Hematopoietic multipotent progenitor cell treated with erythropoietin and hydrocortisone succinate and interleukin-3 and kit ligand, for 15 days (in vitro differentiated cells): ENCODE results near the gene STK35.

ENCODE experiments used
- DNase-seq: peaks from one replicate; pipeline ENCODE4 v3.0.0-alpha.2; 2015; ENCODE audit warnings: low spot score

Gene STK35

DNA sequence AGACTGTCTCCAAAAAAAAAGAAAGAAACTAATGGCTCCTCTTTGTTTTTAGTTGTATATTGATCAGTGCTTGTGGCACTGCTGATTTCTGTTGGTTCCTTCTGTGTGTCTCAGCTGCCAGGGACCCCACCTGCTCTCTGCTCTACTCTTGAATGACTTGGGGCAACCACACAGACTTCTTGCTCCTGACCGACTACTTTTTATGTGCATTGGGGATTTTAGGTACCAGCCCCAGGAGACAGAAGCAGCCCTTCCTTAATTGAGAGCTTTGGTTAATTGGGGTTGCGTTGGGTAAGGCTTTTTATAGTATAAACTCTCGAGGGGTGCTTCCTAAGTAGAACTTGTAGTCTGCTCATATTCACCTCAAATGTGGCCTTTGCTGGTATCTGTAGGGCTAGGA, 6.9 kb downstream of the STK35 start:
- DNase-seq, result no peak

DNA sequence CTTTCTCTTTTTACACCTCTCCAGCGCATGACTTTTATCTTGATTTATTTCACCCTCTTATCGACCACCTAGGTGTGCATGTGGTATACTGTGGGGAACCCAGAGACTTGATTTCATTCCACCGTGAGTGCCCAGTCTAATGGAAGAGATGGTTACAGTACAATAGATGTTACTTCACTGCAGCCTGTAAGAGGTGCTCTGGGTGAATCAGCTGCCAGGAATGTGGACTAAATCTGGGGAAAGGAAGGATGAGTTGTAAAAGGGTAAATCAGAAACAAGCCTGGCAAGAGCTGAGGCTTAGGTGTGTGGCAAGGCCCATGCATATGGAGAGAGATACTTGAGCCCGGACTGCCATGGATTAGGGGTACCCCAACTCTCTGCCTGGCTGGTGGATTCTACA, 7.4 kb downstream of the STK35 start:
- DNase-seq, result no peak

DNA sequence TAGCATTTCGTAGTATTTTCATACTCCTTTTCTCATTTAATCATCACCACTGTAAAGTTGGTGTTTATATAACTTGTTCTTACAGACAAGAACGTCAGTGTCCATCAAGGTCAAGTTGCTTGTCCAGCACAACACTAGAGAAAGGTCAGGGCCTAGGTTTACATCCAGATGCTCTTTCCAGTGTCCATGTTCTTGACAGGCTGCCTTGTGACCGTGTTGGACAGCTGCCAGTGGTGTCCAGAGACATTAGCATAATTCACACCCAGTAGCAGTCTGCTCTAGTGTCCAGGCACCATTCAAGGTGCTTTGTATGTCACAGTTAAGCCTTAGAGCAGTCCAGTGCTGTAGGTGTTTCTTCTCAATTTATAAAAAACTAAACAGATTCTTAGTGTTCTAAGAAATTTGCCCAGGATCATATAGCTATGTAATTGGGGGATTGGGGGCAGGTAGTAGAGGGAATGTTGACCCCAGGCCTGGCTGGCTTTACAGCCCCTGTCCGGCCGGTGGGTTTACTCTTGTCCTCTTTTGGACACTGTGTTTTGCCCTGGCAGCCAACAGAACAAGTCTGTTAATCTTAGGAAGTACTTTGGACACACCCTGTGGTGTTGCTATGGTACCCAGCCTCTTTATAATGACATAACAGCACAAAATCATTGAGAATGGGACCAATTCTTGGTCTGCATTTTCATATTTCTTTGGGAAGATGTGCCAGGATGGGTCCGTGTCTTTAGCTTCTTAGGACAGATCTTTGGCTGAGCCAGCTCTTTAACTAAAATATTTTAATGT, 8.0 kb downstream of the STK35 start:
- DNase-seq, result peak; percentile 54

DNA sequence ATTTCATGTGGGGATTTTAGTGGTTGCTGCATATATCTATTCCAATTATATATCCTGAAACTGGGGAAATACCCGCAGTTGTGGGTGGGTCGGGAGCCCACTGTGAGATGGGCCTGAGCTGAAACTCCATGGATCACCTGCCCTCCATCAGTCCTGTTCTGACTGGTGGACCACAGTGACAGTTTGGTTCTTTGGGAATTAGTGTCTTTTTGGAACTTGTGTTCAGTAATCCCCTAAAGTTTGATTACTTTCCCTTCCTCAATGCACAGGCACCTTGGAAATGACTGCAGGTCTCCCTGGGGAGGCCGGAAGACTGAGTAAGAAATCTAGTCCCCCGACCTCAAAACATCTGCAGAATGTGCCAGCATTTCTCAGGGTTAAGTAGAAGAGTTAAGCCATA, 11.3 kb downstream of the STK35 start:
- no peak for DNase-seq

DNA sequence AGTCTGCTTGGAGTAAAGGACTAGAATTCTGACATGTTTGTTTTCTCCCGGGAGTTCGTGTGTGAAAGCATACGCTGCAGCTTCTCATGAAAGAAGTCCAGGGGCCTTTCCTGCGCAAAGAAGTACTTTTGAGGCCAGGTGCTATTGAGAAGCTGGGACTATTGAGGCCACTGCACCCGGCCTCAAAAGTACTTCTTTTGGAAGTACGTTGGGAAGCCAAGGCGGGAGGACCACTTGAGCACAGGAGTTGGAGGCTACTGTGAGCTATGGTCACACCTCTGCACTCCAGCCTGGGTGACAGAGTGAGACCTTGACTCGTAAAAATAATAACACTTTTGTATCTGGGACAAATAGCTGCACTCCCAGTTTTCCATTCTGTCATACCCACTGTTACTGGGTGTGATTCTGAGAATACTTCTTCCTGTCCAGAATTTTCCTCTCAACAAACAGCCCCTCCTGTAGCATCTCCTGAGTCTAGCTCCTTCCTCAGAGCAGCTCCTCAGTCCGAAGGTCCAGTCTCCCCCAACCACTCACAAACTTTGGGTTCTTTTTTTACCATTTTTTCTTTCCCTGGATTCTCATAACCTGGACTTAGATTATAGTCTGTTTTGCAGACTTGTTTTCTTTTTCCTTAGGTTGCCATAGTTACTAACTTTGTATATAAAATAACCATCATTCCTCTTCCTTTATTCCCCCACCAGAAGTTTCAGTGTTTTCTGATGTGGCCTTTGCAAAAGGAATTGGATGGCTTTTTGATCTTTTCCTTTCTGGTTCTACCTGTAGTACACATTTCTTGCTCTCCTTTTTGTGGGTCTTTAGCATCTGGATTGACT, 12.7 kb downstream of the STK35 start:
- no peak for DNase-seq

DNA sequence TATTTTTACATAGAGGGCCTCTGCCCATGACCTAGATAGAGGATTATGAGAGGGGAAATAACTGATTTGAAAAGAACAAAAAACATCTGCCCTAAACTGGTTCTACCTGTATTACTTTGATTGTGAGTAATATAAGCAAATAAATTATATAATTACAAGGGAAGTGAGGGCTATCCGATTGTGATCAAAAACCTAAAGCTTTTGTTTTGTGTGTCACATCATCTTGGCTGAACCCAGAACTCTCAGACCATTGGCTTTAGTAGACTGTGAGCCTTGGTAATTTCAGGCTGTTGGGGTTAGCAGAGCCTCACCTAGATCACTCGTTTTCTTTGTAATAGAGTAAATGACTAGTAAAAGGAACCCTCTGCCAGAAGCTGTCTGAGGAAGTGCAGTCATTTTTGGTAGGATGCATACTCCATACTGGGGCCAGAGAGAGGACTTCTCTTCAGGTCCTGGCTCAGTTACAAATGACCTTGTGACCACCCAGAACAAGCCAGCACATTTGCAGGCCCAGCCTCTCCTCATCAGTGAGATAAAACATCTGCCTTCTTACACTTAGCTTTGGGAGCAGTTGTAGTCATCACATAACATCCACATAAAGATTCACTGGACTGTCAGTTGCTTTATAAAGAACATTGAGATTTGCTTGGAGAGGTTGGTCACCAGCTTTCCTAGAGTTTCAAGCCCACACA, 13.5 kb downstream of the STK35 start:
- DNase-seq, result no peak

DNA sequence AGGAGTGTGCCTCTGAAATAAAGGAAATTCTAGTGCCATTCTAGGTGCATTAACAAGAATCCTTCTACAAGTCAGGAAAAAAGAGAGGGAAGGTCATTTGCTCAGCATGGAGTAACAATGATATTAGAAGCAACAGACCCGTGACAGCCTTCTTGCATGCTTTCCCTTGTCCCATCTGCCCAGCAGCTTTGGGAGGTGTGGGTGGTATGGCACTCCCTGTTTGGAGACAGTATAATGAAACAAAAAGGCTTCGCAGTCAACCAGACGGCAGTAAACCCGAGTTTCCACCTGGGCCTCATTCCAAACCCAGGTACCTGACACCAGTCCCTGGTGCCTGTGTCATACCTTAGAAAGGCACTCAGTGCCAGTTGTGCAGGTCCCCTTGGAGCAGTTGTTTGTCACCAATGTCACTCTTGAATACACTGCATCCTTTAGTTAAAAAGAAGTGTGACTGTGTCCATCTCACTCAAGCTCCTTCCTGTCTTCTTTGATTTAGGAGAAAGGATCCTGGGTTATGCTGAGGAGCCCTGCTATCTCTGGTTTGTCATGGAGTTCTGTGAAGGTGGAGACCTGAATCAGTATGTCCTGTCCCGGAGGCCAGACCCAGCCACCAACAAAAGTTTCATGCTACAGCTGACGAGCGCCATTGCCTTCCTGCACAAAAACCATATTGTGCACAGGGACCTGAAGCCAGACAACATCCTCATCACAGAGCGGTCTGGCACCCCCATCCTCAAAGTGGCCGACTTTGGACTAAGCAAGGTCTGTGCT, 14.7 kb downstream of the STK35 start:
- no peak for DNase-seq

DNA sequence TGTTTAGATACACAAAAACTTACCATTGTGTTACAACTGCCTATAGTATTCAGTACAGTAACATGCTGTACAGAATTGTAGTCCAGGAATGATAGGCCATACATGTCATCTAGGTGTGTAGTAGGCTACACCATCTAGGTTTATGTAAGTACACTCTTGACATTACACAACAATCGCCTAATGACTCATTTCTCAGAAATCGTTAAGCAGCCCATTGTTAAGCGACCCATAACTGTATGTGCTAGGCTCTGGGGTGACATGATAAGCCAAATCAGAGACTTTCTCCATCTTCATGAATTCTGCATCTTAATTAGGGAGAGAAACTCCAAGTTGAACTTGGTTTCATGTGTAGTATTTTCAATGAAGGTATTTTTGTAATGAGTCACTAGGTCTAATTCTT, 17.2 kb downstream of the STK35 start:
- DNase-seq, result no peak

DNA sequence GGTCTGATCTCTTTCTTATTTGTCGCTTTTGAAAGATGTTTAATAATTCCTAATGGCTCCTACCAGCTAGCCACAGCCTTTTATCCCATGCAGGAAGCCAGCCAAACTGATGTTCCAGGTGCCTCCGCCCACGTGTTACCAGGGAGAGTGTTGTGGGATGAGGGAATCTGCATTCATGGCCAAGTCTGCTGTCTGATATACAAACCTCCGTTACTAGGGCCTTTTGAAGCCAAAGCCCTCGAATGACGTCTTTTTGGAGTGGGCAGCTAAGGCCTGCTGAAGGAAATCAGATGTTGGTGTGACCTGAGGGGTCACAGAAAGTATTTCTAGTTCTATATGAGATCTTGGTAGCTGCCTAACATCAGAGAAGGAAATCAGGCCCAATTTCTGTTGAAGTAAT, 21.3 kb downstream of the STK35 start:
- no peak for DNase-seq

DNA sequence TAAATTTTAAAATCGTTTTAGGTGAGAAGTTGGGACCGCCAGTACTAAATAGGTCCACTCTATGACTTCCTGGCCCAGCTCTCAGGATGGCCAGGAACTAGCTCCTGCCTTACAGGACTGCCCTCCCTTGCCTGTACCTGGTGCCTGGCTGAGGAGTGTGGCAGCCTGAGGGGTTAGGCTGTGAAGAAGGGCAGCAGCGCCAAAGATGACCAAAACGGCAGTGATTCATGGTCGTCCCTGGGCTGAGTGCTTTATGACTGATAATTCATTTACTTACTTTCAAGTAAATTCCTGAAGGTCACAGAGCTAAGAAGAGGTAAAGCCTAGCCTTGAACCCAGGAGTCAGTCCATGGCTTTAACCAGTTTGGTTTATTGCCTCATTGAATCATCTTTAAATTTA, 22.1 kb downstream of the STK35 start:
- no peak for DNase-seq

DNA sequence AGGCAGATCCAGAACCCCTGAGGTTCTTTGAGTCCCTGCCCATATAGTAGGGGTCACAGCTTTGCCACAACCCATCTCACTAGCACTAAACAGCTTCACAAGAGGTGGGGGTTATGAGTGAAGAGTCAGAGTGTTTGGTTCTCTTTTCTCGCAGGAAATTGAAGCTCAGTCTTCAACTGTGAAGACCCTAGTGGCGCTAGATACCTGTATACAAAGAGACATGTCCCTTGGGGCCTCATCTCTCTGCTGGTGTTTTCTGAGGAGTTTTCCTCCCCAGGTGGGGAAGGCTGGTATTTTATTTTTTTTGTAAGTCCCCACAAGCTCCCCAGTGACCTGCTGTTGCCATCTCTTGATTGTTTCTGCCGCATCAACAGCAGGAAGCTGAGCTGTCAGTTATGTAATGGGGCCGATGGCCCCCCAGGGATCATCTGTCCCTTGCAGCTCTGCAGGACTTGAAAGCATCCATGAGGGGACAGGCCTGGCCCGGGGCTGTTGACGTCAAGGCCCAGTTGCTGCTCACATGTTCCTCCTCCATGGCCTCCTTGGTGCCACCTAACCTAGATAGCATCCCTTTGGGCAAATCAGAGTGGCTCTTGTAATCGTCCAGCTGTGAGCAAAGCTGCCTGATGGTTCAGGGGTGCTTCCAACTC, 23.1 kb downstream of the STK35 start:
- no peak for DNase-seq

DNA sequence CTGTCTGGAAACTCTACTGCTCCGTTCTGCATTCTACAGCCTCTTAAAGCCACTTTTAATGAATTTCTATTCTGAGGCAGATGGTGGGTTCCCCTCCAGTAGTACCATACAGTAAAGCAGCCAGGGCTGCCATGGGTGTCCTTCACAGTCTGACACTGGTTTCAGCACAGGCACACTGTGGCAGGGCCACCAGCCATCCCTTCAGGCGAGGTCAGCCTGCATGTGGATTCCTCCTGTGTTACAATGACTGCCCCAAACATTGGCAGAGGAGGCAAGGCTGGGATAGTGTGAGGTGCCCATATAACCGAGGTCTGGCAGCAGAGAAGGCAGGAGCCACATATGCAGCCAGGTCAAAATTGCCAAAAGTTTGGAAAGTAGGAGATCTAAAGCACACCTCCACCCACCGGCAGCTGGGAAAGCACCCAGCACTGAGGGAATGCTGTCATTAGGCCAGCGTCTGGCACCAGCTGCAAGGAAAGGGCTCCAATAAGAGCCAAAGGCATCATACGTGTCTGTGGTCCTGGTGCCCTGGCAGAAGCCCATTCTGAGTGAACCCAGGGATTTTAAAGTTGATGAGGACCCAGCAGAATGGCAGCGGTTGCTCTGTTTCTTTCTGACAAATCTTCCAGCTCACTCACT, 24.0 kb downstream of the STK35 start:
- DNase-seq, result no peak

DNA sequence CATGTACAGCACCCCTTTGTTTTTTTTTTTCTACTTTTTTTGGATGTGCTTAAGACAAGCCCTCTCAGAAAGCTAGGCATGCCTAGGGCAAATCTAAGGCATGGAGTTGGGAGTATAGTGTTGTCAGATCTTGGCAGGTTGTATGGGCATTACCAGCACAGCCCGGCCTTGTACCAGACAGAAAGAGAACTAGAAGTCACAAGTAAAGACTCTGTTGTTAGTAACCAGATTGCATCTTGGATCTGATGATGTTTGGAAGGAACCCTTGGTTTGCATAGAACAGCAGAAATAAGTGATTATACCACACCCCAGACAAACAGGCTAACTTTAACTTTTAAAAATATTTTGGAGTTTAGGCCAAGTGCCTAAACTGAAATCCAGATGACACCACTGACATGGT, 25.6 kb downstream of the STK35 start:
- DNase-seq, result no peak

DNA sequence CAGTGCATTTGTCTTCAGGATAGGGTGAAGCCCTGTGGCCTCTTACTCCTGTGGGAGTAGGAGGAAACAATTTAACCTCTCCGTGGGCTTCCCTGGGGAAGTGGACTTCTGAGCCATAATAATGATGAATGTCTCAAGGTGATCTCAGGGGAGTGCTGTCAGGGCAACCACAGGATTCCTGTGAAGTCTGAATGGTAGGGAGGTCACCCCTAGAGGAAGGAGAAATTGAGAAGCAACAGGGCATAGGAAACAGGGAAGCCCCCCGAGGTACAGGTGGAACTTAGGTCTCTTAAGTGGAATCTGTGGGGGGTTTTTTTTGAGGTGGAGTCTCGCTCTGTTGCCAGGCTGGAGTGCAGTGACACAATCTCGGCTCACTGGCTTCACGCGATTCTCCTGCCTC, 26.9 kb downstream of the STK35 start:
- DNase-seq, result no peak

DNA sequence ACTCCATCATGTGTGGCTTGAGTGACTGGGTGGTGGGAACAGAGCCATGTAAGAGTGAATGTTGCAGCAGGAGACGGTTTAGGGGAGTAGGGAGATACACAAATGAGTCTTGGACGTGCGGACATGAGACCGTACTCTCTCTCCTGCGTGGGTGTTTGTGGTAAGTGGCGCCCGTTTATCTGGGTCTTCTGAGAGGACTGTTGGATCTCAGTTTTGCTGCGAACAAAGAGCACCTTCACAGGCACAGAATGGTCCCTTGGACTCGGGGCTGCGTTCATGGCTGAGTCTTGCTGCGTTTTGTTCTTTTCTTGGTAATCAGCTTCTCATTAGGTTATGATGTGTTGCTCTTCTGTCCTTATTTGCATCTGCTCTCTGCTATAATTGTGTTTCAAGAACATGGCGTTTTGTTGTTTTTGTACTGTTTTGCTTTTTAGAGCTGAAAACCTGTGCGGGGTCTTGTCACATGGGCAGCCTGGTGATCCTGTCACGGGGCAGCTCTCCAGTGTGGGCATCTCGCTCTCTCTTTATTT, 28.5 kb downstream of the STK35 start:
- DNase-seq, result no peak

DNA sequence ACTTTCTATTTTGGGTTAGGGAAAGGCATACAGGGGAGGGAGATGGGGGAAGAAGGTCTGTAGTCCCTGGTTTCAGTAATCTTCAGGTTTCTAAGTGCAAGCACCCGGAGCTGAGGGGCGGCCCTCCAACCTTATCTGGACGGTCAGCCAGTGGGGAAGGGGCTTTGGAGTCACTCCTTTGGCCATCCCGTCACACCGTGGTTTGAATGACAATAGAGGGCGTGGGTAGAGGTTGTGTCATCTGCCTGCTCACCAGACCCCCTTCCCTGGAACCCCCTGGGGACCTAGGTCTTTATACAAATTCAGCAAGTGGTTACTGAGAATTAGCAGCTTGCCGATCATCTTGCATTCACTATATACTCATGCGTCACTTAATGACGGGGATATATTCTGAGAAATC, 29.1 kb downstream of the STK35 start:
- no peak for DNase-seq

DNA sequence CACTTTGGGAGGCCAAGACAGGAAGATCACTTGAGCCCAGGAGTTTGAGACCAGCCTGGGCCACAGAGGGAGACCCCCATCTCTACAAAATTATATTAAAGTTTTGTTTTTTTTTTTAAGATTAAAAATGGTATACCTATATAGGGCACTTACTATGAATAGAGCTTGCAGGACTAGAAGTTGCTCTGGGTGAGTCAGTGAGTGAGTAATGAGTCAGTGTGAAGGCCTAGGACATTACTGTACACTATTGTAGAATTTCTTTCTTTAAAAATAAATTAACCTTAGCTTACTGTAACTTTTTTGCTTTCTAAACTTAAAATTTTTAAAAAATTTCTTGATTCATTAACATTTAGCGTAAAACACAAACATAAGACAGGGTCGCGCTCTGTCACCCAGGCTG, 29.7 kb downstream of the STK35 start:
- no peak for DNase-seq

DNA sequence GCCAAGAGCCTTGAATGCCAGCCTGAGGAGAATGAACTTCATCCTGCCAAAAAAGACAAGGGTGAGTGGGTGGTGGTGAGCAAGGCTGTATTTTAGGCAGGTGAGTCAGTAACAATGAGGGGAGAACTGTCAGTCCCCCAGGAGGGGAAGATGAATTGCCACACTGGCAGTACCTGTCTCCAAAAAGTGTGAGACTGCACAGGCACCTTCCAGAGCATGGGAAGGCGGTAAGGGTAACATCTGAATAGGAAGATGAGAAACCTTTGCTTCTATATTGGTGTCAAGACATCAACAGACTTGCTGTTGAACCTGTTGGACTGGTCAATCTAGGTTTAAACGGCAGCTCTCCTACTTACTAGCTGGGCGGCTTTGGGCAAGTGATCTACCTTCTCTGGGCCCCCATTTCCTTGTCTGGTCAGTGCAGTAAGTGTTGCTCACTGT, 30.9 kb downstream of the STK35 start:
- DNase-seq, result no peak

DNA sequence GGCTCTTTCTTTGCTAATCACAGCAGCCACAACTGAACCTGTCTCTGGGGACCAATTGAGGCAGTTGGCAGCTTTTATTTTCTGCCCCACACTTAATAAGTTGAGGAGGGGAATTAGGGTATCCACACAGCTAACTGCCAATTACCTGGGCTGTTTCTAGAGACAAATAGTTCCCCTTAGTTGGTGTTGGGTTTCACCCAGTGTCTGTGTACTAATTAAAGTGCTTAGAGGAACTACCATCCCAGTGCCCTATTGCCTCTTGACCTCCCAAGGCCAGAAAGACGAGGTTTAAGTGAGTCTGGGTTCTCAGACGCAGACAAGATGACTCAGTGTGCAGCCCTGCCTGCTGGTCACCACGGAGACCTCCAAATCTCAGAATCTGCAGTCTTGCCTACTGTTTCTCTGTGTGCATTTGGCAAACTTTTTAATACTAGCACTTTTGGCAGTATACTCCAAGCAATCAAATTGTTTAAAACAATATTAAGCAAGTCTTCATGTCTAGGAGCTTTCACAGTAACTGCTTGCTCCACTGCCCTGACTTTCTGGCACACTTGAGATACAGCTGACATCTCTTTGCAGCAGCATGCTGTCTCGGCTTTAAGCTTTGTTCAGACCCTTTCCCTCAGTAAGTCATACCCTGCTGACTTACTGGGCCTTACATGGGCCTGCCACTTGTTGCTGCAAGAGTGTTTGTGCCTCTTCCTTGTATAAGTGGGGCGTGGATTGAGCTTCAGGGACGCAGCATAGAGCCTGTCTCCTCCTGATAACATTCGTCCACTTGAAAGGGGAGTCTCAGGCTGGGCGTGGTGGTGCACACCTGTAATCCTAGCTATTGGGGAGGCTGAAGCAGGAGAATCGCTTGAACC, 31.9 kb downstream of the STK35 start:
- no peak for DNase-seq

DNA sequence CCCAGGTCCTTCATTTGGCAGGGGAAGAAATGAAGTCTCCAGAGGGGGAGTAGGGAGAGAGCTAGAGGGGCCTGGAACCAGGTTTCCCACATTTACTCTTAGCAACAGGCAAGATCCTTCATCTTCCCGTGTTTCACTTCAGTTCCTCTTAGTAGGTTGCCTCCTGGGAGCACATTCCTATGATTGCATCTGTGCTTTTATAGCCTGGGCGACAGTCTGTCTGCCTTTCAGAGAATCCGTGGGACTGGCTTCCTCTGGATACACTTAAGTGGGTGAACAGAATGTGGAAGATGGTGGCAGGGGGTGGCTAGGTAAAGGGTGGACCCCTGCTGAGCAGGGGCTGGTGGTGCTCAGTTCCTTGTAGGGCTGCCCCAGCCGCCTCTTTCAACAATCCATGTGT, 33.4 kb downstream of the STK35 start:
- no peak for DNase-seq
